SW 1271 (cell line): ENCODE data around the gene ATP6V1G2.

Source experiments
- DNase-seq, 2 experiments: peaks; one replicate each; lab custom pipeline; 2025; lab: John Stamatoyannopoulos, UW

The ATP6V1G2 gene

DNA sequence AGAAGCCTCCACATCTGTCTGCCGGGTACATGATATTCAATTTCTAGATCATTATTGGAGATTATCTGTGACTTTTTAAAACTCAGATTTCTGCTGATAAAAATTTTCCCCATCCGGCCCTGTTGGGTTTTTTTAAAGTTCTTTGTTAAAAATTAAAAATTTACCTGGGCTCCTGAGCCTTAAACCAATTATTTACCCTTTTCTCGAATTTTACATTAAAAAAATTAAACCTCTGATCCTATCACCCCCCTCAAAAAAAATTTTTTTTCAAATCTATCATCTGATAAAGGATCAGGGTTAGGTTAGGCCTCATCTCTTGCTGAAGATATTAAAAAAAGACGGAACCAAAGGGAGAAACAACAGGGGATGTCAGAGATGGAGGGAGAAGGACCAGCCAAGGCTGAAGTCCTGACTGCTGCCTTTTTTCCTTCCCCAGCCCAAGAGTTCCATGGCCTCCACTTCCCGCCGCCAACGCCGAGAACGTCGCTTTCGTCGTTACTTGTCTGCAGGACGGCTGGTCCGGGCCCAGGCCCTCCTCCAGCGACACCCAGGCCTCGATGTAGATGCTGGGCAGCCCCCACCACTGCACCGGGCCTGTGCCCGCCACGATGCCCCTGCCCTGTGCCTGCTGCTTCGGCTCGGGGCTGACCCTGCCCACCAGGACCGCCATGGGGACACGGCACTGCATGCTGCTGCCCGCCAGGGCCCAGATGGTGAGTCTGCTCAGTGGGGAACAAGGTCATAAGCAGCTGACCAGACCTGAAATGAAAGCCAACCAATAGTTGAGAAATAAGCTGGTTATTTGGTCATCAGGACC lies 1.5 kb upstream of the ATP6V1G2 start:
- DNase-seq: no peak

DNA sequence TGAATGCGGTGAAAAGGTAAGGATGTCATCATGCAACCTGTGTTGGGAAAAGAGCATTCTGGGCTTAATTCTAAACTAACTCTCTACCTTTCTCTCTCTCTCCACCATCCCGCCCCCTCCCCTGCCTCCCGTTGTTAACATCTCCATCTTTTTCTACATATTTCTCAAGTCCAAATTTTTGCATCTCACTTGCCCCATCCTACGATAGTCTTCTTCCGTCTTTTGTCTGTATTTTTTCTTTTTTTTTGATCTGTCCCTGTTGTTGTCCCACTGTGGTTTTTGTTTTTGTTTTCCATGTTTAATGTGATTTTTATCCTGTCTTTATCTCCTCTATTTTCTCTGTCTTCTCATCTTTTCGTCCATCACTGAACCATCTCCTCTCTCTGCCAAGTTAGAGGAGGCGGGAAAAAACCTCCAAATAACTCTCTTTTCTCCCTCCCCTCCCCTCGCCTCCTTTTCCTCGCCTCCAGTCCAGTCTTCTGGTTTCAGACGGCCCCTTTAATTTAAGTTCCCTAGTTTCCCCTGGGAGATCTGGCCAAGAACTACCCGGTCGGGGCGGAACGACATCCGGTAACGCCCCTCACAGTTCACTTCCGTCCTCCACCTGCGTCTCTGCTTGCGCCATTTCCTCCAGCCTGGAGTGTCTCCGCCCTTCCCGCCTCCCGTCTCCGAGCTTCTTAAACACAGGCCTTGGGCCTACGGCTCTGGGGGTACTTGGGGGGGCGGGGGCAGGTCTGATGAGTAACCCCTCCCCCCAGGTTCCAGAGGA lies 734 bp upstream of the ATP6V1G2 start, which contains the start of gene NFKBIL1:
TSS of gene NFKBIL1 (plus strand) at position 651 of the 769 bp plus-strand sequence. CDS start at position 738, 87 bp downstream.
- peak; percentile 94 to 99 for DNase-seq

GRCh38 chr6:31545291-31545690 lies 1.1 kb downstream of the ATP6V1G2 start:
- no peak for DNase-seq

DNA sequence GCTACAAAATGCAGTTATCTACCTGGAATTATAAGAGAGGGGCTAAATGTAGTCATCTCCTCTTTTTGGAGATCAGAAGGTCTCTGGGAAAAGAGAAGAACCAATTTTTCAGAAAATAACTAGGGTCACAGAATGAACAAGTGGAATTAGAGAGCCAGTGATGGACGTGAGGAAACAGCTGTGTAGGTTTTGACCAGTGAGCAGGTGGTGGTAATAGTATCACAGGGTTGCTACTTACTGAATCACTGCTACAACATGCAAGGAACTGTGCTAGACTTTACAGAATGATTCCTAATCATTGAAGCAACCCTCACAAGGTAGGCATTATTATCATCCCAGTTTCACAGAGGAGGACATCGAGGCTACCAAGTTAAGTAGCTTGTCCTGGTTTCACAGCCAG lies 1.7 kb downstream of the ATP6V1G2 start:
- DNase-seq: no peak

DNA sequence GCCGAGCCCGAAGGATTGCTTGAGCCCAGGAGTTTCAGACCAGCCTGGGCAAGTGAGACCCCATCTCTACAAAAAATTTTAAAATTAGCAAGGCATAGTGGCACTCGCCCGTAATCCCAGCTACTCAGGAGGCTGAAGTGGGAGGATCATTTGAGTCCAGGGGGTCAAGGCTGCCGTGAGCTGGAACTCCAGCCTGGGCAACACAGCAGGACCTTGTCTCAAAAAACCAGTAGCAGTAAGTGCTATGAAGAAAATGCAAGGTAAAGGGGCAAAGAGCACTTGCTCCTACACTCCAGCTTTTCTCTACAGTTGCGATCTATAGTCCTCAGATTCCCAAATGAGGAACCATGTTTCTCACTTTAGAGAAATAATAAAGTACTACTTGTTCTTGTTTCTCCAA lies 2.8 kb downstream of the ATP6V1G2 start:
- no peak for DNase-seq

- peak; percentile 91 to 97 for DNase-seq
Measured at GRCh38 chr6:31541658-31542521, 4.5 kb downstream of the ATP6V1G2 start, which contains the start of gene DDX39B. DDX39B (minus strand) TSS chr6:31542003; CDS start chr6:31540532, 1,471 bp downstream.

DNA sequence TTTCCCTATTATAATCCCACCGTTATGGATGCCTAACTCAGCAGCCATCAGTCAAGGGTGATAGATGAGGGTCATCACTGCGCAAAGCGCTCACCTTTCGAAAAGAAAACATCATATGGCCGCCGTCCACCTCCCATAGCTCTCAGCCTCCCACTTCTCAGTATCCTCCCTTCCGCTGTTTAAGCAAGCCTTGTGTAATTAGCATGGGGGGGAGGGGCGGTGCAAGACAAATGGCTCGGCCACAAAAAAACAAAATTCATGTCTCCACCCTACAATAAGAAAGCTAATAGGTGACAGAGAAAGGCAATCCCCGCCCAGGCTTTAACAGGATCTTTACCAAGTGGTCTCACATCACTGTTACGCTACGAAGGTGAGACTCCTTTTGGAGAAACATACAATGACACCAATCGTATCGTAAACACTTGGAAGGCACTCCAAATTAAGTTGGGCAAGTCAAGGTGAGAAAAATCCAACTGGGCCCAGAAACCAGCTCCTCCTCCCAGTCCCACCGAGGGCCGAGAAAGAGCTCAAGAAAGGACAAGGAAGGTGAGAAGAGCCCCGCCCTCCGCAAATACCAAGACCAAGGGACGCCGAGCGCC lies 5.2 kb downstream of the ATP6V1G2 start:
- DNase-seq: peak in 1 of 2 experiments; percentile 59

- DNase-seq: no peak
Measured at GRCh38 chr6:31540640-31541039, 5.8 kb downstream of the ATP6V1G2 start.

GRCh38 chr6:31538805-31539400 lies 7.5 kb downstream of the ATP6V1G2 start:
- no peak for DNase-seq

- DNase-seq: no peak
Measured at GRCh38 chr6:31535538-31536324, 10.7 kb downstream of the ATP6V1G2 start.

GRCh38 chr6:31534521-31535040 lies 11.8 kb downstream of the ATP6V1G2 start:
- DNase-seq: no peak

- DNase-seq: no peak
Measured at GRCh38 chr6:31534011-31534410, 12.4 kb downstream of the ATP6V1G2 start.

DNA sequence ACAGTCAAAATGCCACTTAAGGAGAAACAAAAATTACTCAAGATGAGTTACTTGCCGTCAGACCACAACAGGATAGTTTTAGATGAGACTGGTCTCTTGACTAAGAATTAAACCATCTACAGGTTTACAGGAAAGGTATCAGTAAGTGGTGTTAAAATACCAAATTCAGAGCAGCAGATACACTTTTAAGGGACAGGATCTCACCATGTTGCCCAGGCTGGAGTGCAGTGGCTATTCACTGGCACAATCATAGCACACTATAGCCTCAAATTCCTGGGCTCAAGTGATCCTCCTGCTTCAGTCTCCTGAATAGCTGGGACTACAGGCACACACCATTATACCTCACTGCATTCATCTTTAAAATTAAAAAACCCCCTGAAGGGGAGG lies 13.0 kb downstream of the ATP6V1G2 start:
- DNase-seq: no peak

DNA sequence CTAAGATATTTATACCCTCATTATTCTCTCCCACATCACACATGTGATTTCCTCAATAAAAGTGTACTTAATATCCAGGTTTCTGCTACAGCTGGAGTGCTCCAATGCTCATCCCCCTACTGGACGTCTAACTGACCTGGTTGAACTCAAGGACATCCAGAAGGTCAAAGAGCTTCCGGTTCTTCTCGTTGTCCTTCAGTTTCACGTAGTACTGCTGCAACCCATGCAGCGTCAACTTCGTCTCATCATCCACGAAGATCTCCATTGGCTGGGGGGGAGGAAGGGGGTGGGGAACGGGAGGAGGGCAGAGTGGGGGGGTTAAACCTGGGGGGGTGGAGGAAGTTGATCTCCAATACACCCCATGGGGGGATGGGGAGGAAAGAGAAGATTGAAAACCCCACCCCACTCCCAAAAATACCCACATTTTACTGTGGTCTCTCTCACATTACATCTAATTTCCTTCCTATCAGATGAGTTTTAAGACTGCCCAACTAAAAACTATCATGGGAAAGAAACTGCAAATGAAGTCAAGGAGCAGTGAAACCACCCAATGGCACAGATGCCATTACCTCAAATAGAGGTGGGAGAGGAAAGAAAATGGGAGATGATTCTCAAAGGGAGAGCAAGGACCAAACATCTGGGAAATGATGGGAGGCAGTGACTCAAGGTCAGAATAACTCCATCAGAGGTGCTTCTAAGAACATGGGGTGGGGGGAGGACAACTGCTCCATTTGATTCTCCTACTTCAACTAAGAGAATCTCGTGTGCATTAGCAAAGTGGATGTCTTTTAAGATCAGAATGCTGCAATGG lies 13.6 kb downstream of the ATP6V1G2 start:
- no peak for DNase-seq

DNA sequence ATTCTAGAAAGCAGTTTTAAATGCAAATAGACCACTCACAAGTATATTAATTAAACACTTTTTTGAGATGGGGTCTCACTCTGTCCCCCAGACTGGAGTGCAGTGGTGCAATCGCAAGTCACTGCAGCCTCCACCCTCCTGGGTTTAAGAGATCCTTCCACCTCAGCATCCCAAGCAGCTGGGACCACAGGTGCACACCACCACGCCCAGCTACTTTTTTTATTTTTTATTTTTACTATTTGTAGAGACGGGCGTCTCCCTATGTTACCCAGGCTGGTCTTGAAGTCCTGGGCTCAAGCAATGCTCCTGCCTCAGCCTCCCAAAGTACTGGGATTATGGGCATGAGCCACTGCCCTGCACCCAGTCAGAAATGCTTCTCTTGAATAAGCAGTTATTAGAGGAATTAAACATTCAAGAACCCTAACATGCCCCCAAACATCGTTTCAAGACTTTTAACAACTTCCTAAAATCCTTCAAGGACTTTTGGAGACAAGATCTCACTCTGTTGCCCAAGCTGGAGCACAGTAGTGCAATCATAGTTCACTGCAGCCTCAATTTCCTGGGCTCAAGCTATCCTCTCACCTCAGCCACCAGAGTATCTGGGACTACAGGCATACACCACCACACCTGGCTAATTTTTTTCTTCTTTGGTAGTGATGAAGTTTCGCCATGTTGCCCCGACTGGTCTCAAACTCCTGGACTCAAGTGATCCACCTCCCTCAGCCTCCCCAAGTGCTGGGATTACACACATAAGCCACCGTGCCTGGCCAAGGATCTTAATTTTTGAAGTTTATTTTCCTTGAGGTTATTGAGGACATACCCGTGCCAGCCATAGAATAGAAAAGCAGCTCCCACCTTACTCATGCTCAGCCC lies 14.4 kb downstream of the ATP6V1G2 start:
- no peak for DNase-seq

GRCh38 chr6:31531162-31531561 lies 15.2 kb downstream of the ATP6V1G2 start:
- no peak for DNase-seq

GRCh38 chr6:31530659-31531058 lies 15.7 kb downstream of the ATP6V1G2 start:
- no peak for DNase-seq
